Measurements from ENCODE around the gene AHDC1. TPM values are rescaled to one million over a fixed set of nuclear protein-coding genes. Genes with fewer than 3 reads are reported as not detected.

AHDC1 gene
- total and polyA plus RNA-seq, 2 of the 13 experiments (the other 11 are each of a cell fraction or from before 2014, with no cell fraction given), result 1.0 to 2.7 TPM

GRCh38 chr1:27489973-27490741 lies 113.8 kb downstream of the AHDC1 start, which contains the start of gene WASF2 (continued):
- peak; percentile 63; the same call in 1 of the 2 replicates for TF ChIP-seq PBX2 (CRISPR knock-in tag; IDR thresholded peaks at IDR 0.05)
- no peak for TF ChIP-seq SMARCE1 (IDR thresholded peaks at IDR 0.05; ENCODE audit: borderline replicate concordance)
- no peak for TF ChIP-seq PRPF4 (IDR thresholded peaks at IDR 0.05; ENCODE audit: low read depth, low read length, poor library complexity, severe bottlenecking)
- no peak for TF ChIP-seq ZNF362 (CRISPR knock-in tag; IDR thresholded peaks at IDR 0.05; ENCODE audit: borderline replicate concordance)
- TF ChIP-seq DRAP1 (CRISPR knock-in tag; IDR thresholded peaks at IDR 0.05), result peak; percentile 88
- no peak for TF ChIP-seq SP140L (CRISPR knock-in tag; IDR thresholded peaks at IDR 0.05; ENCODE audit: borderline replicate concordance)
- TF ChIP-seq ZNF20 (CRISPR knock-in tag; IDR thresholded peaks at IDR 0.05), result 0 out of 2 replicates have a peak, but pooled peaks have one; percentile 44
- TF ChIP-seq ZNF777 (CRISPR knock-in tag; IDR thresholded peaks at IDR 0.05), result peak; percentile 37; the same call in 1 of the 2 replicates
- no peak for TF ChIP-seq ZNF383 (CRISPR knock-in tag; IDR thresholded peaks at IDR 0.05; ENCODE audit: borderline replicate concordance)
- TF ChIP-seq ZNF720 (CRISPR knock-in tag; IDR thresholded peaks at IDR 0.05), result no peak
- TF ChIP-seq NR2F1 (CRISPR knock-in tag; IDR thresholded peaks at IDR 0.05), result no peak
- TF ChIP-seq ATF7-NPFF (CRISPR knock-in tag; IDR thresholded peaks at IDR 0.05; ENCODE audit: low read depth), result peak; percentile 66; the same call in 1 of the 2 replicates
- TF ChIP-seq HOXA3 (CRISPR knock-in tag; IDR thresholded peaks at IDR 0.05), result peak; percentile 93
- TF ChIP-seq ZC3H13 (CRISPR knock-in tag; IDR thresholded peaks at IDR 0.05), result peak; percentile 60; the same call in 1 of the 2 replicates
- no peak for TF ChIP-seq PTBP1 (IDR thresholded peaks at IDR 0.05; ENCODE audit: low read depth, low read length, poor library complexity, severe bottlenecking)
- TF ChIP-seq ZNF30 (CRISPR knock-in tag; IDR thresholded peaks at IDR 0.05), result no peak
- no peak for TF ChIP-seq KDM1A (CRISPR knock-in tag; IDR thresholded peaks at IDR 0.05)
- peak; percentile 100 for TF ChIP-seq NFYB (CRISPR knock-in tag; IDR thresholded peaks at IDR 0.05)
- peak; percentile 97; the same call in 1 of the 2 replicates for TF ChIP-seq NONO (IDR thresholded peaks at IDR 0.05)
- peak; percentile 76 for TF ChIP-seq NONO (CRISPR knock-in tag; conservative IDR thresholded peaks at IDR 0.05)
- TF ChIP-seq HNF4G (IDR thresholded peaks at IDR 0.05; ENCODE audit: borderline replicate concordance, low read depth, low read length), result no peak
- no peak for TF ChIP-seq HNF4G (CRISPR knock-in tag; IDR thresholded peaks at IDR 0.05; ENCODE audit: borderline replicate concordance, low read depth)
- no peak for TF ChIP-seq ZNF576 (CRISPR knock-in tag; IDR thresholded peaks at IDR 0.05)
- no peak for TF ChIP-seq RELA (CRISPR knock-in tag; IDR thresholded peaks at IDR 0.05)
- TF ChIP-seq KMT2B (CRISPR knock-in tag; IDR thresholded peaks at IDR 0.05), result 0 out of 2 replicates have a peak, but pooled peaks have one; percentile 6
- TF ChIP-seq ZNF792 (CRISPR knock-in tag; IDR thresholded peaks at IDR 0.05), result 0 out of 2 replicates have a peak, but pooled peaks have one; percentile 56
- TF ChIP-seq JUN (CRISPR knock-in tag; IDR thresholded peaks at IDR 0.05), result peak; percentile 16; the same call in 1 of the 2 replicates
- TF ChIP-seq KAT7 (CRISPR knock-in tag; IDR thresholded peaks at IDR 0.05; ENCODE audit: borderline replicate concordance), result peak; percentile 57; the same call in 1 of the 2 replicates
- 0 out of 2 replicates have a peak, but pooled peaks have one; percentile 82 for TF ChIP-seq MAF1 (CRISPR knock-in tag; IDR thresholded peaks at IDR 0.05; ENCODE audit: borderline replicate concordance)
- peak; percentile 42; the same call in 1 of the 2 replicates for TF ChIP-seq ZBTB21 (CRISPR knock-in tag; IDR thresholded peaks at IDR 0.05)

Data from HepG2 (cell line).